COR-L47 (cell line): ENCODE measurements around the gene ACSL6.
"Not testable (repeated sequence)": the region's sequence is repeated elsewhere in the genome, so short reads cannot be mapped to it uniquely, and the experiment has no call there.

ENCODE experiments used
- DNase-seq: peaks from one replicate; lab custom pipeline; 2025; lab: John Stamatoyannopoulos, UW

Gene ACSL6

GRCh38 chr5:131939690-131940345, 71.6 kb downstream of the ACSL6 start:
- no peak for DNase-seq

- no peak for DNase-seq
Measured at GRCh38 chr5:131932235-131932634, 79.2 kb downstream of the ACSL6 start.

- DNase-seq = no peak
Measured at GRCh38 chr5:131928957-131929356, 82.5 kb downstream of the ACSL6 start.

GRCh38 chr5:131926168-131926567, 85.3 kb downstream of the ACSL6 start:
- DNase-seq = no peak

DNA sequence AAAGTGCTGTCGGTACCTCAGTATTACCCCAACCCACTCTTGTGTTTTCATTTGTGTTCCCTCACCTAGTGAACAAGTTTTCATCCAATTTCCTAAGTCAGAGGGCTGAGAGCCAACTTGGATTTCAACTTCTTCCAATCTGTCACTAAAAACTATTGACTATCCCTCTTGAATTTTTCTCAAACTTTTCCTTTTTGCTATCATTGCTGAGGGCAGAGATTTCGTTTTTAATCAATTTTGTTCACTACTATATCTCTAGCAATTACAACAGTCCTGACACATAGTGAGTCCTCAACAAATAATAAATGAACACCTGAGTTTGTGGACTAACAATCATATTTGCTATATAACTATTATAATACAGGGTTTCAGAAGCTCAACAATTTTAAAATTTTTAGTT, 95.0 kb downstream of the ACSL6 start:
- no peak for DNase-seq

DNA sequence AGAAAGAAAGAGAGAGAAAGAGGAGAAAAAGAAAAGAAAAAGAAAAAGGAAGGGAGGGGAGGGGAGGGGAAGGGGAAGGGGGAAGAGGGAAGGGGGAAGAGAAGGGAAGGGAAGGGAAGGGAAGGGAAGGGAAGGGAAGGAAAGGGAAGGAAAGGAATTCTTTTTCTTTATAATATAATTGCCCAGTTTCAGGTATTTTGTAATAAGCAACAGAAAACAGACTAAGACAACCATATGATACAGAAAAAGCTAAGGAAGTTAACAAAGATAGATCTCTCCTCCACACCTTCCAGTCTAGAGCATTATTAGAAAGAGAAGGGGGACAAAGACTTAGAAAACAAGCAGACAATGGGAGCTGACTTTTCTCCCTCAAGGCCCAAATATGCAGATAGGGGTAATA, 97.0 kb downstream of the ACSL6 start:
- DNase-seq = no peak

GRCh38 chr5:131913603-131914002, 97.9 kb downstream of the ACSL6 start:
- no peak for DNase-seq

- DNase-seq = no peak
Measured at GRCh38 chr5:131906668-131907067, 104.8 kb downstream of the ACSL6 start.

- not testable (repeated sequence) for DNase-seq
Measured at GRCh38 chr5:131902266-131902665, 109.2 kb downstream of the ACSL6 start.
